NCI-H187 (cell line): ENCODE data around the gene HNRNPC.
"Not testable (repeated sequence)": the region's sequence is repeated elsewhere in the genome, so short reads cannot be mapped to it uniquely, and the experiment has no call there.

Experiments
- DNase-seq, 2 experiments: peaks; one replicate each; lab custom pipeline; 2025; lab: John Stamatoyannopoulos, UW

HNRNPC gene

GRCh38 chr14:21268617-21269251, 508 bp downstream of the HNRNPC start:
- peak in 1 of 2 experiments; percentile 77 for DNase-seq

- DNase-seq = no peak
These were observed 1.2 kb downstream of the HNRNPC start for GRCh38 chr14:21267886-21268616.

GRCh38 chr14:21267431-21267845, 1.8 kb downstream of the HNRNPC start:
- DNase-seq = no peak

GRCh38 chr14:21264025-21264801, 5.0 kb downstream of the HNRNPC start:
- DNase-seq = no peak

GRCh38 chr14:21263284-21264024, 5.8 kb downstream of the HNRNPC start:
- DNase-seq = no peak

GRCh38 chr14:21262410-21262809, 6.8 kb downstream of the HNRNPC start:
- DNase-seq = no peak

GRCh38 chr14:21261824-21262223, 7.4 kb downstream of the HNRNPC start:
- no peak for DNase-seq

GRCh38 chr14:21258889-21259787, 10.1 kb downstream of the HNRNPC start:
- no peak for DNase-seq

GRCh38 chr14:21258005-21258888, 11.0 kb downstream of the HNRNPC start:
- DNase-seq = no peak

GRCh38 chr14:21257394-21257909, 11.8 kb downstream of the HNRNPC start:
- no peak for DNase-seq

GRCh38 chr14:21256539-21257393, 12.5 kb downstream of the HNRNPC start:
- no peak for DNase-seq

GRCh38 chr14:21256102-21256447, 13.2 kb downstream of the HNRNPC start:
- not testable (repeated sequence) for DNase-seq

- DNase-seq = no peak
These were observed 13.7 kb downstream of the HNRNPC start for GRCh38 chr14:21255385-21256101.

- DNase-seq = no peak
These were observed 17.1 kb downstream of the HNRNPC start for GRCh38 chr14:21252149-21252548.

- no peak for DNase-seq
These were observed 18.0 kb downstream of the HNRNPC start for GRCh38 chr14:21251215-21251614.

- DNase-seq = no peak
These were observed 20.4 kb downstream of the HNRNPC start for GRCh38 chr14:21248739-21249411.

GRCh38 chr14:21248338-21248737, 20.9 kb downstream of the HNRNPC start:
- no peak for DNase-seq

- DNase-seq = no peak
These were observed 23.4 kb downstream of the HNRNPC start for GRCh38 chr14:21245813-21246212.
